Calu3 (cell line): Measurements from ENCODE around the gene UXS1. TPM values are rescaled to one million over a fixed set of nuclear protein-coding genes. Genes with fewer than 3 reads are reported as not detected.
"Not testable (repeated sequence)": the region's sequence is repeated elsewhere in the genome, so short reads cannot be mapped to it uniquely, and the experiment has no call there.

Experiments
- BruUV-seq: library from RNA; stranded (reverse); fragments of 400-500 nt; replicated peaks from 2 replicates; lab custom pipeline; 2021; lab: Mats Ljungman, UMichigan
- CTCF ChIA-PET: fragments of 300-600 bp; sonication (Branson Sonifier 250); formaldehyde crosslinking; loops from one replicate; lab custom pipeline; 2022; ENCODE audit warnings: antibody characterized with exemption; lab: Charles Lee
- DNase-seq: peaks from one replicate; pipeline ENCODE4 v3.0.0; 2022
- H3K27ac Mint-ChIP-seq: one replicate; pipeline ENCODE4 v1.8.0; 2022; ENCODE audit warnings: mixed read lengths; ENCODE audit not compliant: unreplicated experiment
- H3K27me3 Mint-ChIP-seq: one replicate; pipeline ENCODE4 v1.8.0; 2022; ENCODE audit warnings: mixed read lengths; ENCODE audit not compliant: unreplicated experiment
- H3K36me3 Mint-ChIP-seq: one replicate; pipeline ENCODE4 v1.8.0; 2022; ENCODE audit warnings: mild to moderate bottlenecking, moderate library complexity, mixed read lengths; ENCODE audit not compliant: insufficient read depth, unreplicated experiment
- H3K4me1 Mint-ChIP-seq: one replicate; pipeline ENCODE4 v1.8.0; 2022; ENCODE audit warnings: mild to moderate bottlenecking, low read depth, mixed read lengths; ENCODE audit not compliant: unreplicated experiment
- H3K4me3 Mint-ChIP-seq: one replicate; pipeline ENCODE4 v1.8.0; 2022; ENCODE audit warnings: mild to moderate bottlenecking, low read depth, moderate library complexity, mixed read lengths; ENCODE audit not compliant: unreplicated experiment
- H3K9me3 Mint-ChIP-seq: one replicate; pipeline ENCODE4 v1.8.0; 2022; ENCODE audit warnings: low read depth, mixed read lengths; ENCODE audit not compliant: unreplicated experiment
- CTCF ChIP-seq: fragments of 200-600 bp; IDR thresholded peaks from one replicate; pipeline ENCODE4 v1.8.0; 2022; ENCODE audit warnings: antibody characterized with exemption; ENCODE audit not compliant: unreplicated experiment
- intact Hi-C: fragments of 100-400 bp; cut with micrococcal nuclease; formaldehyde crosslinking; loops from one replicate; pipeline ENCODE4 v1.10.0; 2022; ENCODE audit not compliant: unreplicated experiment
- total RNA-seq: library from RNA; stranded (reverse); gene quantifications from 2 replicates; pipeline ENCODE4 v1.2.3, GENCODE V29; 2022

UXS1 gene
- total RNA-seq, 1 experiment from 2014 or later = 87.7 TPM

GRCh38 chr2:106223347-106223746 is 29.2 kb upstream of the UXS1 start:
- CTCF ChIA-PET = no interaction called here
- intact Hi-C loops = no loop called here
- no peak overlapping the region for H3K27ac Mint-ChIP-seq
- no peaks in the 10 kb centered on the region for H3K36me3 Mint-ChIP-seq
- no peaks in the 10 kb centered on the region for H3K27me3 Mint-ChIP-seq
- no peak for DNase-seq
- H3K4me3 Mint-ChIP-seq = no peak overlapping the region
- no peak for TF ChIP-seq CTCF
- H3K9me3 Mint-ChIP-seq = no peaks in the 10 kb centered on the region
- H3K4me1 Mint-ChIP-seq = no peaks in the 10 kb centered on the region
- BruUV-seq = no TSS peak

DNA sequence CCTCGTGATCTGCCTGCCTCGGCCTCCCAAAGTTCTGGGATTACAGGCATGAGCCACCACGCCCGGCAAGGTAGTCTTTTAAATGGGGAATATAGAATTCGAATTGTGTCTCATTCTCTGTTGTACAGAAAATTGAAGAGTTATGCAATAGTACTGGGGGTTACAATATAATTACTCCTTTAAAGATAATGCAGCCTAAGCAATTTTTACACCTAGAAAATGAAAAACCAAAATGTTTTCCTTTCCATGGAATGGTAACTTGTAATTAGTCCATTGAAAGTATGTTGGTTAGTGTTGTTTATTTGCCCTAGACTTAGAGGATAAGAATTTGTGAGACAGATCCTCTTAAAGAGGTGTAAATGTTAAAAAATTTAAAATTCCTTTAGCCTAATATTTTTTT is 28.0 kb upstream of the UXS1 start:
- H3K4me3 Mint-ChIP-seq, H3K36me3 Mint-ChIP-seq, DNase-seq, CTCF ChIA-PET, intact Hi-C loops, H3K27ac Mint-ChIP-seq, BruUV-seq, H3K9me3 Mint-ChIP-seq, H3K27me3 Mint-ChIP-seq, H3K4me1 Mint-ChIP-seq: not testable (repeated sequence)

DNA sequence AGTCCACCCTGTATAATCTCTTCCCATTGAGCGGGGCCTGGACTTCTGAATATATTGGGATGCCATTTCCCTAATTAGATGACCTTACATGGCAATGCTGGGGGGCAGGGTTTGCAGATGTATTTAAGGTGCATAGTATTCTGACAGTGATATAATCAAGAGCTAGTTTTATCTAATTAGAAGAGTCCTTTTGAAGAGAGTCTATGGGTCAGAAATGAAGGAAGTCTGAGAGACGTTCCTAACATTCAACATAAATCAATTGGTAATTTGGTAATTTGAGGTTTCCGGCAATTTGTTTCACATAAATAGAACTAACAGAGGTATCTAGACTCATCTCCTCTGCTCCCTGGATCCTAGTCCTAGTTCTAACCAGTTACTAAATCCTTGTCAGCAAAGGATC is 25.7 kb upstream of the UXS1 start:
- intact Hi-C loops = no loop called here
- CTCF ChIA-PET = no interaction called here

GRCh38 chr2:106219157-106219556 is 25.1 kb upstream of the UXS1 start:
- H3K4me1 Mint-ChIP-seq, H3K27me3 Mint-ChIP-seq, H3K27ac Mint-ChIP-seq, H3K4me3 Mint-ChIP-seq, H3K9me3 Mint-ChIP-seq, BruUV-seq, intact Hi-C loops, DNase-seq, H3K36me3 Mint-ChIP-seq, CTCF ChIA-PET: not testable (repeated sequence)

More for the DNA sequence above, 25.7 kb upstream of the UXS1 start:
- H3K36me3 Mint-ChIP-seq = no peaks in the 10 kb centered on the region
- no peak for DNase-seq
- H3K9me3 Mint-ChIP-seq = peaks cover 2% of the 10 kb centered on the region
- no peak overlapping the region for H3K27ac Mint-ChIP-seq
- BruUV-seq = no TSS peak
- TF ChIP-seq CTCF = no peak
- no peak overlapping the region for H3K4me3 Mint-ChIP-seq
- no peaks in the 10 kb centered on the region for H3K4me1 Mint-ChIP-seq
- no peaks in the 10 kb centered on the region for H3K27me3 Mint-ChIP-seq

DNA sequence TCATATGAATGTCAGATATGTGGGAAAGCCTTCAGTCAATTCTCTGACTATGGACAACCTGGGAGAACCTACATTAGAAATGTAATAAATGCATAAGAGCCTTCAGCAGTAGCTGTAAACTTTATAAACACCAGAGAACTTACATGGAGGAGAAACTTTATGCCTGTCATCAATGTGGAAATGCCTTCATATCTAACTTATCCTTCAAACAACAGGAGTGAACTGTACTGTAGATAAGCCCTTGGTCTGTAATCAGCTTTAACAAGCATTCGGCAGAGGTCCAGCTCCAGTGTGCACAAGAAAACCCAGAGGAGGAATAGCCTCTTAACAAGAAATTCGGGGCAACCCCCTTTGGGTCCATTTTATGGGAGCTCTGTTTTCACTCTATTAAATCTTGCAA is 14.8 kb upstream of the UXS1 start:
- H3K9me3 Mint-ChIP-seq = peaks cover 2% of the 10 kb centered on the region
- no peaks in the 10 kb centered on the region for H3K27me3 Mint-ChIP-seq
- CTCF ChIA-PET = no interaction called here
- DNase-seq = no peak
- H3K27ac Mint-ChIP-seq = no peak overlapping the region
- TF ChIP-seq CTCF = no peak
- no peaks in the 10 kb centered on the region for H3K4me1 Mint-ChIP-seq
- no peak overlapping the region for H3K4me3 Mint-ChIP-seq
- no peaks in the 10 kb centered on the region for H3K36me3 Mint-ChIP-seq
- BruUV-seq = no TSS peak
- intact Hi-C loops = no loop called here
